ENCODE measurements around the gene STXBP6. TPM values are rescaled to one million over a fixed set of nuclear protein-coding genes. Genes with fewer than 3 reads are reported as not detected.
A peak's percentile ranks its signal among the peaks of the same experiment; 100 is the strongest.

STXBP6 gene
- total RNA-seq, 1 experiment from 2014 or later = 22.8 TPM

- no peak for DNase-seq (ENCODE audit: low spot score)
These were observed 34.2 kb downstream of the STXBP6 start for GRCh38 chr14:25015761-25016160.

GRCh38 chr14:25014440-25014839, 35.5 kb downstream of the STXBP6 start:
- DNase-seq (ENCODE audit: low spot score) = peak; percentile 9

DNA sequence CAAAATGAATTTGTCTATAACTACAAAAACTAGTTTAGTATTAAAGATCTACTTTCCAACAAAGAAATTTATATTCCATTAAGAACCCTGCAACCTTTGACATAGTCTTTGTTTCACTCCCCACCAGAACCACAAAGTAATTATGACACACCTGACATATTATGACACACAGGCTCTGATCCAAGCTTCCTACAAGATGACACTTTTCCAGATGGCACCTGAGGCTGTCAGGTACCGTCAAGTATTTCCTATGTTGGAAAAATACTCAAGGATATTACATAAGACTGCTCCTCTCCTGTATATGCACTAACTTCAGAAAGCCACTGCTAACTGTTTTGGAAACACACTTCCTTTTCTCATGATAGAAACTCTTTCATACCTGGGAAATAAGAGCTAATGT, 38.9 kb downstream of the STXBP6 start:
- DNase-seq (ENCODE audit: low spot score) = no peak

DNA sequence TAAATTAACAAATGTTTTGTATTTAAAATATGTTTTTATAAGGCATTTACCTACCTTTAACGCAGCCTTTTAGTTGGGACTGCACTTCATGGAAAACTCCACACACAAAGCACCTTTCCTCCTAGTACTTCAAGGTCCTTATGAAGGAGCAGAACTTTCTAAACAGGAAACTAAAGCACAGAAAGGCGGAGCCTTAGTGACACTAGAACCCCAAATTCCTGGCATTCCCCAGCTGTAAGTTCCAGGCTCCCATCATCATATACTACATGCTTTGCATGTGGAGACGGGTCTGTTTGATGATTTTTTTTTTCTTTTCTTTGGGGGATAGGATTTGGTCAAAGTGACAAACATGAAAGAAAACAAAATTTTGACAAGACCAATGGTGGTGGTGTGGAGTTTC, 39.5 kb downstream of the STXBP6 start:
- no peak for DNase-seq (ENCODE audit: low spot score)

GRCh38 chr14:25009891-25010290, 40.1 kb downstream of the STXBP6 start:
- peak; percentile 7 for DNase-seq (ENCODE audit: low spot score)

DNA sequence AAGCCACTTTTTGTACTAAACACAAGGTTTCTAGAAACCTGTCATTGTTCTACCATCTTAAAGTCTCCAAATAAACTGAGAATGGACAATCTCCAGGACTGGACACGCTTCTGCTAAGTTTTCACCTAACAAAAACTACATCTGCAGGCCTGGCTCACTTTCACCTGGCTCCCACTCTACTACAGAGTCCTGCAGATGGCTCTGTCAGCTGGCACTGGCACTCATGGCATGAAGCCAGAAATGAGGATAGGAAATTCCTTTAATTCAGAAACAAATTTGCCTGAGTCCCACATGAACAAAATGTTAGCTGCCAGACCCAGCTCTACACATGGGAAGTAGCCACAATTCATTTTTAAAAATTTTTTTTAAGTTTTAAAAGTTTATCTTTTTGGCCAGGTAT, 42.1 kb downstream of the STXBP6 start:
- DNase-seq (ENCODE audit: low spot score) = no peak

DNA sequence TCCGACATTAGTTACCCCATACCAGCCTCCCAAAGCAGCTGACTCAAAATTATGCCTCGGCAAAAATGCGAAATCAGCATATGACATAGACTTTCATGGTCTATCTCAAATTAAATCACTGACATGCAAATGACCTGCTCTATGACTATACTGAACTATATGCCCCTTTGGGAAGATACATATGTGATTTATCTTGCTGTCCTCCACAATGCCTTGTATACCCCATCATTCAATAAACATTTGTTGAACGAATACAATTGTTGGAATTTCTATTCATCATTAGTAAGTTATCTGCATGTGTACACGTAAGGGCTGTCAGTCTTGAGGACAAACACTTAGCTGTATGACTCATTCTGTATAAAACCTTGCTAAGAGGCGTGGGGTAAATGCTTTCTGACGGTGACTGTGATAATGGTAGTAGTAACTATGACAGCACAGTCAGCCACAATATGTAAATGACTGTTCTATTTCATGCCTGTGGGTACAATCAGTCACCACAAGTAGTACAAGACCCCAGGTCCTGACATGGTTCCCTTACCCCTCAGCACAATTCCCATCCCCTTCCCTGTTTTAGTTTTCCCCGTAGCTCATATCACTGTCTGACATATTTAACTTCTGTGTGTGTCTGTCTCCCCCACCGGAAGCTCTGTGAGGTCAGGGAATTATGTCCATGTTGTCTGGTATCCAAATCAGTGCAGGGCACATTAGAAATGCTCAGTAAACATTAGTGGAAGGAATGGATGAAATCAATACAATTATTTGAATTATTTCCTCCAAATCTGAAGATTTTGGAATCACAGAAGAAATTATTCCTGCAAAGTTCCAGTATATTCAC, 42.8 kb downstream of the STXBP6 start:
- DNase-seq (ENCODE audit: low spot score) = peak; percentile 84

DNA sequence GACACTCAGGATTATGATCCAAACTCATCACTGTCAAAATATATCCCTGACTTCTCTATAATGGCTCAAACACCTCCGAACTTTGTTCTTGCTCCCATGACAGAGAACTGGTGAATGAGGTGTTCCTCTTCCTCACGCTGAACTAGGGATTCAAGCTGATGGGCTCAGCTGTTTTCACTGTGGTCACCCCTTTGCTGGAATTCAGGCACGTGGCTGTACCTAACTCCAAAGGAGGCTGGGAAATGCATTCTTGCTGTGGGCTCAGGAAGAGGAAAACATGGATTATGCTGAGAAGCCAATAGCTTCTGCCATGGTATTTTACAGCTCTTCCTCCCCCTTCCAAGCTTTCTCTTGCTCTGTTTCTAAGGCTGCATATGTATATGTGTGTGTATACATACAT, 43.9 kb downstream of the STXBP6 start:
- DNase-seq (ENCODE audit: low spot score) = no peak

- DNase-seq (ENCODE audit: low spot score) = no peak
These were observed 45.5 kb downstream of the STXBP6 start for GRCh38 chr14:25004389-25004809.

GRCh38 chr14:25003537-25003936, 46.4 kb downstream of the STXBP6 start:
- DNase-seq (ENCODE audit: low spot score) = no peak

GRCh38 chr14:25001601-25002000, 48.3 kb downstream of the STXBP6 start:
- DNase-seq (ENCODE audit: low spot score) = no peak

- DNase-seq (ENCODE audit: low spot score) = no peak
These were observed 48.8 kb downstream of the STXBP6 start for GRCh38 chr14:25001156-25001555.

GRCh38 chr14:24999157-24999556, 50.8 kb downstream of the STXBP6 start:
- DNase-seq (ENCODE audit: low spot score) = no peak

- DNase-seq (ENCODE audit: low spot score) = no peak
These were observed 52.8 kb downstream of the STXBP6 start for GRCh38 chr14:24996930-24997725.

DNA sequence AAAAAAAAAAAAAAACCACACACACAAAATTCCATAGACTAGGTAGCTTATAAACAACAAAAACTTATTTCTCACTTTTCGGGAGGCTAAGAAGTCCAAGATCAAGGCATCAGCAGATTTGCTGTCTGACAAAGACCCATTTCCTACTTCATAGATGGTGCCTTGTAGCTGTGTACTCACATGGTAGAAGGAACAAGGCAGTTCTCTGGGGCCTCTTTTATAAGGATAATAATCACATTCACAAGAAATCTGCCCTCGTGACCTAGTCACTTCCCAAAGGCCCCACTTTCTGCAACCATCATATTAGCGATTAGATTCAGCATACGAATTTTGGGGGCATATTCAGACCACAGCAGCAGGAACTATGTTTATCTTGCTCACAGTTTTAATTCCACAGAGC, 54.9 kb downstream of the STXBP6 start:
- DNase-seq (ENCODE audit: low spot score) = no peak

GRCh38 chr14:24993631-24994030, 56.3 kb downstream of the STXBP6 start:
- no peak for DNase-seq (ENCODE audit: low spot score)

GRCh38 chr14:24992624-24993360, 57.2 kb downstream of the STXBP6 start:
- no peak for DNase-seq (ENCODE audit: low spot score)

DNA sequence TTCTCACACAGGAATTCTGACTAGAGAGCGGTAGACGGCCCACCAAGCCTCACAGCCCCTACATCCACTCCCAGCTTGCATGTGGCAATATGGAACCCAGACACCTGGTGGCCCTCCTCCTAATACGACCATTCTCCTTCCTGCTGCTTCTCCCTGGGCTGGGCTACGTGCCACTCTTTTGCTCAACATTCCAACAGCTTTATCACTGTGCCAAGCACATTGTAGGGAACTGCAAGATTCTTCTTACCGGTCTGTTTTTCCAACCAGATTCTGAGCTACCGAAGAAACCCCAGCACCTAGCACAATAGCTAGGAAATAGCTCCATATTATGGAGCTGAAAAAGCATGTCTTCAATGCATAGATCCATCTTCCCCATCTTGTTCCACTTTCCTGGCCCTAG, 58.1 kb downstream of the STXBP6 start:
- DNase-seq (ENCODE audit: low spot score) = no peak

- no peak for DNase-seq (ENCODE audit: low spot score)
These were observed 58.7 kb downstream of the STXBP6 start for GRCh38 chr14:24991288-24991687.

- DNase-seq (ENCODE audit: low spot score) = no peak
These were observed 59.2 kb downstream of the STXBP6 start for GRCh38 chr14:24990773-24991172.

- no peak for DNase-seq (ENCODE audit: low spot score)
These were observed 59.9 kb downstream of the STXBP6 start for GRCh38 chr14:24990050-24990449.

- no peak for DNase-seq (ENCODE audit: low spot score)
These were observed 61.2 kb downstream of the STXBP6 start for GRCh38 chr14:24988760-24989159.

Data from H4 (cell line).